DOHH2 (cell line): ENCODE results near the gene ACTR5.

Experiments
- H3F3A ChIP-seq: fragments of 200-600 bp; sonication (generic), shearing (Covaris generic); 2 replicates; pipeline ENCODE4 v1.6.0; 2016; ENCODE audit warnings: antibody characterized with exemption, mild to moderate bottlenecking; ENCODE audit not compliant: control insufficient read depth, insufficient read depth
- H3K27ac ChIP-seq: fragments of 200-600 bp; sonication (generic); 2 replicates; pipeline ENCODE4 v1.5.1; 2014; ENCODE audit warnings: low read depth, mild to moderate bottlenecking, low read length, moderate library complexity
- H3K27me3 ChIP-seq: fragments of 200-600 bp; sonication (generic); 2 replicates; pipeline ENCODE4 v1.6.1; 2014; ENCODE audit warnings: mild to moderate bottlenecking, low read length, mixed read lengths; ENCODE audit not compliant: control insufficient read depth
- H3K36me3 ChIP-seq: fragments of 200-600 bp; sonication (generic); 2 replicates; pipeline ENCODE4 v1.6.1; 2014; ENCODE audit warnings: mild to moderate bottlenecking, low read length, moderate library complexity, mixed read lengths; ENCODE audit not compliant: control insufficient read depth
- H3K4me1 ChIP-seq: fragments of 200-600 bp; sonication (generic); 2 replicates; pipeline ENCODE4 v1.6.1; 2014; ENCODE audit warnings: mild to moderate bottlenecking, low read length, mixed read lengths; ENCODE audit not compliant: control insufficient read depth
- H3K4me2 ChIP-seq: fragments of 200-600 bp; sonication (generic); 2 replicates; pipeline ENCODE4 v1.6.0; 2014; ENCODE audit warnings: mild to moderate bottlenecking, low read length, moderate library complexity
- H3K4me3 ChIP-seq: fragments of 200-600 bp; sonication (generic); 2 replicates; pipeline ENCODE4 v1.5.1; 2014; ENCODE audit warnings: mild to moderate bottlenecking, low read length, mixed read lengths
- H3K79me2 ChIP-seq: fragments of 200-600 bp; sonication (generic); 2 replicates; pipeline ENCODE4 v1.6.1; 2014; ENCODE audit warnings: mild to moderate bottlenecking, low read length, mixed read lengths; ENCODE audit not compliant: control insufficient read depth
- H3K9me2 ChIP-seq: fragments of 200-600 bp; sonication (generic); replicated peaks from 2 replicates; pipeline ENCODE4 v1.6.1; 2014; ENCODE audit warnings: mild to moderate bottlenecking, low read length, mixed read lengths; ENCODE audit not compliant: control insufficient read depth
- H3K9me3 ChIP-seq: fragments of 200-600 bp; sonication (generic); 2 replicates; pipeline ENCODE4 v1.6.1; 2014; ENCODE audit warnings: antibody characterized with exemption, low read length, mixed read lengths; ENCODE audit not compliant: control insufficient read depth, insufficient read depth
- H4K20me1 ChIP-seq: fragments of 200-600 bp; sonication (generic); 2 replicates; pipeline ENCODE4 v1.6.0; 2014; ENCODE audit warnings: low read depth, mild to moderate bottlenecking, antibody characterized with exemption, low read length, moderate library complexity; ENCODE audit not compliant: control insufficient read depth, insufficient read depth
- CTCF ChIP-seq: fragments of 200-600 bp; sonication (generic); IDR thresholded peaks from one replicate; pipeline ENCODE4 v1.5.1; 2014; ENCODE audit warnings: antibody characterized with exemption, mild to moderate bottlenecking, low read depth, low read length; ENCODE audit not compliant: poor library complexity, severe bottlenecking
- EZH2phosphoT487 ChIP-seq: fragments of 200-600 bp; sonication (generic); IDR thresholded peaks from 2 replicates; pipeline ENCODE4 v1.6.1; 2017; ENCODE audit warnings: borderline replicate concordance, mild to moderate bottlenecking, antibody characterized with exemption, low read length, moderate library complexity, mixed read lengths

The ACTR5 gene

GRCh38 chr20:38755324-38755910 is 7.2 kb downstream of the ACTR5 start:
- H3K27me3 ChIP-seq, result no peaks in the 10 kb centered on the region
- H3K4me3 ChIP-seq, result no peak overlapping the region
- H3K36me3 ChIP-seq, result peaks cover 69% of the 10 kb centered on the region
- no peak overlapping the region for H3K4me2 ChIP-seq
- H3K9me2 ChIP-seq, result no peaks in the 10 kb centered on the region
- H3K4me1 ChIP-seq, result no peaks in the 10 kb centered on the region
- H3K27ac ChIP-seq, result no peak overlapping the region
- 0 out of 2 replicates have a peak, but pooled peaks cover 2% of the 10 kb centered on the region for H3F3A ChIP-seq
- TF ChIP-seq CTCF (no peak), EZH2phosphoT487 (no peak)
- H3K79me2 ChIP-seq, result peaks cover 6% of the 10 kb centered on the region
- H4K20me1 ChIP-seq, result no peaks in the 10 kb centered on the region; the same call in 1 of the 2 replicates
- H3K9me3 ChIP-seq, result no peaks in the 10 kb centered on the region

- Histone ChIP-seq H3K9me2 (no peaks in the 10 kb centered on the region), H3K79me2 (no peaks in the 10 kb centered on the region), H4K20me1 (no peaks in the 10 kb centered on the region; the same call in 1 of the 2 replicates), H3K4me2 (no peak overlapping the region), H3K4me1 (no peaks in the 10 kb centered on the region), H3K27ac (no peak overlapping the region), H3F3A (0 out of 2 replicates have a peak, but pooled peaks cover 2% of the 10 kb centered on the region), H3K9me3 (no peaks in the 10 kb centered on the region), H3K4me3 (no peak overlapping the region), H3K27me3 (no peaks in the 10 kb centered on the region), H3K36me3 (peaks cover 76% of the 10 kb centered on the region)
- TF ChIP-seq EZH2phosphoT487 (no peak), CTCF (no peak)
Measured at GRCh38 chr20:38757145-38757775, 9.0 kb downstream of the ACTR5 start.

GRCh38 chr20:38759106-38759505 is 10.8 kb downstream of the ACTR5 start:
- no peaks in the 10 kb centered on the region for H3K9me3 ChIP-seq
- H3F3A ChIP-seq, result no peaks in the 10 kb centered on the region
- H3K9me2 ChIP-seq, result no peaks in the 10 kb centered on the region
- no peak overlapping the region for H3K4me2 ChIP-seq
- H3K36me3 ChIP-seq, result peaks cover 78% of the 10 kb centered on the region
- H3K27me3 ChIP-seq, result no peaks in the 10 kb centered on the region
- H4K20me1 ChIP-seq, result no peaks in the 10 kb centered on the region
- no peak for TF ChIP-seq EZH2phosphoT487
- no peak for TF ChIP-seq CTCF
- H3K4me1 ChIP-seq, result no peaks in the 10 kb centered on the region
- no peaks in the 10 kb centered on the region for H3K79me2 ChIP-seq
- H3K4me3 ChIP-seq, result no peak overlapping the region
- no peak overlapping the region for H3K27ac ChIP-seq
